OCI-LY7 (cell line): ENCODE measurements around the gene SLIT3.

Experiments
- EZH2phosphoT487 ChIP-seq: fragments of 200-600 bp; sonication (generic); IDR thresholded peaks from 2 replicates; pipeline ENCODE4 v1.6.1; 2018; ENCODE audit warnings: low read depth, borderline replicate concordance, mild to moderate bottlenecking, mixed run types, antibody characterized with exemption, low read length, moderate library complexity, mixed read lengths
- TF ChIP-seq, protein P1 (sequence below): fragments of 200-600 bp; sonication (generic); conservative IDR thresholded peaks from 2 replicates; pipeline ENCODE4 v1.5.1; 2014; ENCODE audit warnings: mild to moderate bottlenecking, antibody characterized with exemption, low read length, moderate library complexity, mixed read lengths

DNA sequence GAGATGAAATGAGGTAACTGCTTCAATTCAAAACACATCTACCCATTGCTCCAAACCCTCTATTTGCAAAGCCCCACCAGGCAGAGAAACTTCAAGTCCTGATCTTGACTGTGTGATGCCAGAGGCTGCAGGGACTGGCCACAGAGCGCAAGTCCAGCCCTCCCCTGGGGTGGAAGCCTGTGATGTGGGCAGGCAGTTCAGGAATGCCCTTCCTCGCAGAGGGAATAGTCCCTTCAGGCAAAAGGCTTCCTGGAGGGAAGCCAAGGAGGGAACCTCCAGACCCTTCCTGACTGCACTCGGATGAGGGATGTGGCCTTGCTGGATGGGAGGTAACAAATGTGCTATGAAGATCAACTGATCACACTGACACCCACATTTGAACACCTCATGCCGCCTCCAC, 131.2 kb downstream of the SLIT3 start:
- TF ChIP-seq, protein P1, sequence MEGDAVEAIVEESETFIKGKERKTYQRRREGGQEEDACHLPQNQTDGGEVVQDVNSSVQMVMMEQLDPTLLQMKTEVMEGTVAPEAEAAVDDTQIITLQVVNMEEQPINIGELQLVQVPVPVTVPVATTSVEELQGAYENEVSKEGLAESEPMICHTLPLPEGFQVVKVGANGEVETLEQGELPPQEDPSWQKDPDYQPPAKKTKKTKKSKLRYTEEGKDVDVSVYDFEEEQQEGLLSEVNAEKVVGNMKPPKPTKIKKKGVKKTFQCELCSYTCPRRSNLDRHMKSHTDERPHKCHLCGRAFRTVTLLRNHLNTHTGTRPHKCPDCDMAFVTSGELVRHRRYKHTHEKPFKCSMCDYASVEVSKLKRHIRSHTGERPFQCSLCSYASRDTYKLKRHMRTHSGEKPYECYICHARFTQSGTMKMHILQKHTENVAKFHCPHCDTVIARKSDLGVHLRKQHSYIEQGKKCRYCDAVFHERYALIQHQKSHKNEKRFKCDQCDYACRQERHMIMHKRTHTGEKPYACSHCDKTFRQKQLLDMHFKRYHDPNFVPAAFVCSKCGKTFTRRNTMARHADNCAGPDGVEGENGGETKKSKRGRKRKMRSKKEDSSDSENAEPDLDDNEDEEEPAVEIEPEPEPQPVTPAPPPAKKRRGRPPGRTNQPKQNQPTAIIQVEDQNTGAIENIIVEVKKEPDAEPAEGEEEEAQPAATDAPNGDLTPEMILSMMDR, result no peak
- TF ChIP-seq EZH2phosphoT487, result no peak
